Tongue (tissue), 2 donors: ENCODE results near the gene FGD5. TPM values are rescaled to one million over a fixed set of nuclear protein-coding genes. Genes with fewer than 3 reads are reported as not detected.
"Not testable (repeated sequence)": the region's sequence is repeated elsewhere in the genome, so short reads cannot be mapped to it uniquely, and the experiment has no call there.

Source experiments
- DNase-seq: peaks from one replicate; pipeline ENCODE4 v3.0.0-alpha.2; 2015
- total RNA-seq: library from RNA; depleted of rRNA; stranded (reverse); fragments of >200 nt; gene quantifications from one replicate; pipeline ENCODE4 v1.2.3, GENCODE V29; 2014

FGD5 gene
- total RNA-seq, 1 donor from 2014 or later = 26.1 TPM

GRCh38 chr3:14808025-14808424 is 10.7 kb upstream of the FGD5 start:
- no peak for DNase-seq

DNA sequence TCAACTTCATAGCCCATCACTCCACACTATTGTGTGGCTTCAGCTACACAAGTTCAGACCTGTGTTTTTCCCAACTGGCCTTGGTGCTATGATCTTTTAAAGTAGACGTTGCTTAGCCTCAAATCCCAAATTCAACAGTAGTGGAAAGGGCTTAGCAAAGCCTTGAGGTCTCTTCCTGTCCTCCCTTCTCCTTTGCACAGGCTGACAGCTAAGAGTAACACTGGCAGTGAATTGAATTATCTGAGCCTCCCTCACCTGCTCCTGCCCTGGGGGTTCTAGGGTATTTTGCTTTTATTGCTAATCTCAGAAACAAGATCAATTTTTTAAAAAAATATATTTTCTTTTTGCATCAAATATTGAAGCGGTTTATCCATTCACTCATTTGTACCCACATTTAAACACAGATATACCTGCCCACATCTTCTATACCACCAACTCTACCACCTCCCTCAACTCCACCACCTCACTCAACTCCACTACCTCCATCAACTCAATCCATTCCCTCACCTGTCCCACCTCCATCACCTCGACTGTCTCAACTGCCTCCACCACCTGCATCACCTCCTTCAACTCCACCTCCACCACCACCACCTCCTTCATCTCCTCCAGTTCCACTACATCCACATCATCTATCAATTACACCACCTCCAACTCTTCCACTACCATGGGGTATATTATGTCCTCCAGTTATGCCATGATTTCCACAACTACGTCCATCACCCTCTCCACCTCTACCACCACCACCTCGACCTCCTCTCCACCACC is 10.1 kb upstream of the FGD5 start:
- DNase-seq = peak; percentile 31

GRCh38 chr3:14809611-14810010 is 9.2 kb upstream of the FGD5 start:
- DNase-seq = not testable (repeated sequence)

DNA sequence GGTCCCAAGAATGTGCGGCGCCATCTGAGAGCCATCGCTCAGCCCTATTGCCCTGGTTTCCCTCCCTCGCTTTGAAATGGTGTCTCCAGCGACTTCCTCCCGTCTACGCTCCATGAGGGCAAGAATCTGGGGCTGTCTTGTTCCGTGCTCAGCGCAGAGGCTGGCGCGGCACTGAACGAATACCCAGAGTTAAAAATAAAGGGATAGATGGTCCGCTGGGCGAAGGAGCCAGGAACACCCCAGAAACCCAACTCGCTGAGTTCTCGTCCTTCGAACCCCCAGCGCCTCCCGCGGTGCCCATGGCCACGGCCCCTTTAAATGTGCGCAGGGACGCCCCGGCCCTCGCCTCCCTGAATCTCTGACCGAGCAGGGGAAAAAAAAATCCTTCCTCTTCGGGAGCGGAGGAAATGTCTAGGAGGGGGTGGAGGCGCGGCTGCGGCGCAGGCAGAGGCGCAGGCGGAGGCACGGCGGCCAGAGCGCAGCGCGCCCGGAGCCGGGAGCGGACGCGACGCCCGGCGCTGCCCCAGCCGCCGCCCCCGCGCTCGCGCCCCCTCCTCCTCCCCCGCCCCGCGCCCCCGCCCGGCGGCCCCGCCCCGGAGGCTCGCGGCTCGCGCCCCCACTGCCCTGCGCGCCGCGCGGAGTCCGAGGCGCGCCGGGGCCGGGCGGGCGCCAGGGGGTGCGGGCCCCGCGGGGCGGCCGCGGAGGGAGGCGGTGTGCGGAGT is 8.5 kb upstream of the FGD5 start:
- DNase-seq = peak; percentile 63

DNA sequence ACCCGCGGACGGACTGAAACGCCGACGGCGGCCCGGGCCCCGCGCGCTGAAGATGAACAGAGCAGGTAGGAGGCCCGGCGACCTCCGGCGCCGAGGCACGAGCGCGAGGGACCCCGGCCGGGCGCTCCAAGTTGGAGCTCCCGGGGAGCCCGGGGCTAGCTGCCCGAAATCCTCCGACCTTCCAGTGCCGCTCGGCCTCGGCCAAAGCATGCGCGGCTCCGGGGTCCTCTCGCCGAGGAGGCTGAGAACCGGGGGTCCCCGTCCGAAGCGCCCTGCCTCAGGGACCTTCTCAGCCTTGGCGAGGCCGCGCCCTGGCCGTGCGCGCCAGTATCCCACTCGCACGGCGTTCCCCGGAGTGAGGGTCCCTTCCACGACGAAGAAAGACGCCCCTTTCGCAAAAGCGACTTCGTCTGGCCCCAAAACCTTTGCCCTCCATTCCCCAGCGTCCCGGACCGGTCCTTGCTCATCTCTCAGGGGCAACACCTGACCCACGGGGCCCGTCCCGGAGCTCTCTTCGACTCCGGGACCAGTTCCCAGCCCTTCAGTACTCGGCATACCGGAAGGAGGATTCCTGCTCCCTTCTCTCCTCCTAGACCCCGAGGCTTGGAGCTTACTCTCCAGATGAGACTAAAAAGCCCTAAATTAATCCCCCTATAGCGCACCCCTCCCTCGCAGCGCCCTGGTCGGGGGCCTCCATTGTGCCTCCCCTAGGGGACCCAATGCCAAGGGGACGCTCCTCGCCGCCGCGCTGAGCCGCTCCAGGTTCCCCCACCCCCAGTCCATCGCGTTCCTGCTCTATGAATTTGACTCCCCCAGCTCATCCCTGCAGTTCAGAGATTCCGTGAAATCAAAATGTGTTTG is 7.7 kb upstream of the FGD5 start:
- peak; percentile 27 for DNase-seq

DNA sequence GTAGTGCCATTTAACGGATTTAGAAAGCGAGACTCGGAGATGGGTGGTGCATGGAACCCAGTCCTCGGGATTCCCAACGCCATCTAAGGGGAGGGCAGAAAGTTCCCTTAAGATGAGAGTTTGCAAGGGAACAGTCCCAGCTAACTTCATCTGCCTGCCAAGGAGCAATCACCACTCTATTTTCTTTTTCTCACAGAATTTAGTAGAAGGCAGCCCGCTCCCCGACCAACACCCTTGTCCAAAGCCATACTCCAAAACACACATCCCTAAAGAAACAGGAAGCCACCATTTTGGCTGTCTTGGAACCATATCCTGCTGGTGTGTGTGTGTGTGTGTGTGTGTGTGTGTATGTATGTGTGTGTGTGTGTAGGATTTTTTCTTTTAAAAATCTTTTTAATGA is 7.1 kb upstream of the FGD5 start:
- DNase-seq = peak; percentile 41

DNA sequence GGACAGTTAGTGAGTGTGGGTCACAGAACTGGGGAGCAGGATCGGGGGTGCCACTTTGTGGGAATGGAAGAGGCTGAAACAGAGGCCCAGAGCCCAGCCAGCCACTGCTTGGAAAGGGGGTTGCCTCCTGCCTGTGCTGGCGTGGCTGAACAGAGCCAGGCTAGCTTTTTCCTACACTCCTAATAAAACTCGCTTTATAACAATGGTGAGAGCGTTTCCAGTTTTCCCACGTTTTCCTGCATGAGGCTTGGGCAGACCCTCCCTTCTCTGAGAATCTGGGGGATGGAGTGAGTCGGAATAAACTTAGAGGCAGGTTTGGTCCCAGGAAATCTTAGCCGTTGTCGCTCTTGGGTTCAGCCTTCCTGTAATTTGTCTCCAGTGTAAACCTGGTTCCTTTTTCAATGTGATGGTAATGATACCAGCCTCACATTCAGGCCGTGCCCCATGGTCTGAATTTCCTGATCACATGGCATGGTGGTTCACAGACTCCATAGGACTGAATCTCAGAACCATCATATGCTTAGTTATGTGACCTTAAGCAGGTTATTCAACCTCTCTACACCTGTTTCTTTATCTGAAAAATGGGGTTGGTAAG is 6.5 kb upstream of the FGD5 start:
- DNase-seq = no peak

GRCh38 chr3:14814411-14814871 is 4.3 kb upstream of the FGD5 start:
- DNase-seq = peak; percentile 56

DNA sequence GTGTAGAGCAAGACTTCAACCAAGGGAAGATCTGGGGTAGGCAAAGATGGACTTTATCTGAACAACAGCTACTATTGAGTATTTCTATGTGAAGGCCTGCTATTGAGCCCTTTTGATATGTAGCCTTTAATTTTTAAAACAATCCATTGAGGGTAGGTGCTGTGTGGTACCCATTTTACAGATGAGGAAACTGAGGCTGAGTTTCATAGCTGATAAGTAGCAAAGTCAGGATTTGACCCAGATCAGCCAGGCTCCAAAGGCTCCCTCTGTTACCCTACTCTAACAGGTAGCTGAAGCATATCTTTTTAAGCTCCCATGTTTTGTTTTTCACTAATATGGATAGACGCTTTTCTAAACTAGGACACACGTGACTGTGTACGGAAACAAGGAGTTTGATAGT is 2.4 kb upstream of the FGD5 start:
- DNase-seq = no peak

DNA sequence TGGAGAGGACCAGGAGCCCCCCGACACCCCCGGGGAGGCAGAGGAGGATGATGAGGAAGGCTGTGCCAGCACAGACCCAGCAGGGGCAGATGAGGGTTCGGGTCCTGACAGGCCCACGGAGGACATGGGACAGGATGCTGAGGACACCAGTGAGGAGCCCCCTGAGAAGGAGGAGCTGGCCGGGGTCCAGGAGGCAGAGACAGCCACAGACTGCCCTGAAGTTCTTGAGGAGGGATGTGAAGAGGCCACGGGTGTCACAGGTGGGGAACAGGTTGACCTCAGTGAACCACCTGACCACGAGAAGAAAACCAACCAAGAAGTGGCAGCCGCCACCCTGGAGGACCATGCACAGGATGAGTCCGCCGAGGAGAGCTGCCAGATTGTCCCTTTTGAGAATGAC is 909 bp downstream of the FGD5 start:
- DNase-seq = no peak

DNA sequence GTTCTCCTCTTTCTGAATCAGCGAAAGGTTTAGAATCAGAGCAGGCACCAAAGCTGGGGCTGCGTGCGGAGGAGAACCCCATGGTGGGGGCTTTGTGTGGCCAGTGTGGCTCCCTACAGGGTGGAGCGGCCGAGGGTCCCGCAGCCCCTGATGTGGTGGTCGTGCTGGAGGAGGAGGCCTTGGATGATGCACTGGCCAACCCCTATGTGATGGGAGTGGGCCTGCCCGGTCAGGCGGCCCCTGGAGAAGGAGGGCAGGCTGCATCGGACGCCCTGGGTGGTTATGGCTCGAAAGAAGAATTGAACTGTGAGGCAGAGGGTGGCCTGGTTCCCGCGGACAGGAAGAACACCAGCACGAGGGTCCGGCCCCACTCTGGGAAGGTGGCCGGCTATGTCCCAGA is 1.4 kb downstream of the FGD5 start:
- no peak for DNase-seq

DNA sequence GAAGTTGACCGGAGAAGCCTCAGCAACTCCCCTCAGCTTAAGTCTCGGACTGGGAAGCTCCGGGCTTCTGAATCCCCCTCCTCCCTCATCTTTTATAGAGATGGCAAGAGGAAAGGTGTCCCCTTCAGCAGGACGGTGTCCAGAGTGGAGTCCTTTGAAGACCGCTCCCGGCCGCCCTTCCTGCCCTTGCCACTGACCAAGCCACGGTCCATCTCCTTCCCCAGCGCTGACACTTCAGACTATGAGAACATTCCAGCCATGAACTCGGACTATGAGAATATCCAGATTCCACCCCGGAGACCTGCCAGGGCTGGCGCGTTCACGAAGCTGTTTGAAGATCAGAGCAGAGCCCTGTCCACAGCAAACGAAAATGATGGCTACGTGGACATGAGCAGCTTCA is 2.4 kb downstream of the FGD5 start:
- DNase-seq = no peak

DNA sequence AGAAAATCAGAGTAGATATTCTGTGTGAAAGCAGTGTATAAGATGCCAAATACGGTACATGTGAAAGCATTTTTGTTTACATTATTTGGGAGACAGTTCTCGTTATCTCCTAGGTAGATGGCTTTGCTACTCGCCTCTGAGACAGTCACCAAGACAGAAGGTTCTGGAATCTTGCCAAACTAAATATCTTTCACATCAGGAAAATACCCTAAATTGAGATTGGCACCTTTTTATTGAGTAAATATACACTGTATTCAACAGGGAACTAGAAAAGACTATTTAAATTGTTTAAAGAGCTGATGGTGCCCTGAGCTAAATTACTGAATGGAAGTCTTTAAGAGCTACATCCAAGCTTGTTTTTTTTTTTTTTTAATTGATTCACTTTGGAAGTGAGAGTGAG is 3.4 kb downstream of the FGD5 start:
- no peak for DNase-seq

DNA sequence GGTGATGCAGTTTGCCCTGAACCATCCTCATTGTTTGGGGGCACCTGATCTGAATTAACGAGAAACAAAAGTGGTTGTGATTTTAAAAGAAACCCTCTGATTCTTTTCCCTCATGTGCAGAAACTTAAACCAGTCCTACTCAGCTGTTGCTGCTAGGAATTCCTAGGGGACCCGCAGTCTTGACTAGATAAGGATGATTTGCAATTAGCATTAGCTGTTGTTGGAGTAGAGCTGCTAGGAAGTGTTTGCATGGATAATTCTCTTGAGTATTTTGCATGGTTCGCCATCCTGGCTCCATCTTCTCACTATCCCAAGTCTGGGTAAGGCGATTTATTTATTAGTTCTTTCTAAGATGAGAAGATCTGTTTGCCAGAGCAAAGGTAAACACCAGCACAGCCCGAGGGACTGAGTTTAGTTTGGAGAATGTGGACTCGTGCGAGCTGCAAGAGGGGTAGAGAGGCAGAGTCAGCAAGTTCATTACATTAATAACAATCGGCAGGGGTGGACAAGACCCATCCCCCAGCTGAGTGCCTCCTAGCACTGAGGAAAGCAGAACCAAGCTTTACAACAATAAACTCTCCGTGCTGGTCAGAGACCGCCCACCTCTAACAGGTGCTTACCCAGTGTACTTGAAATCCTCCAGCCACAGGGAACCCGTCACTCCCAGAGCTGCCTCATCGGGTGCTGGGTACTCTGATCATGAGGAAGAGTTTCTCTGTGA is 4.1 kb downstream of the FGD5 start:
- DNase-seq = no peak

GRCh38 chr3:14823393-14823792 is 4.6 kb downstream of the FGD5 start:
- DNase-seq = no peak

GRCh38 chr3:14823910-14824629 is 5.3 kb downstream of the FGD5 start:
- DNase-seq = no peak

DNA sequence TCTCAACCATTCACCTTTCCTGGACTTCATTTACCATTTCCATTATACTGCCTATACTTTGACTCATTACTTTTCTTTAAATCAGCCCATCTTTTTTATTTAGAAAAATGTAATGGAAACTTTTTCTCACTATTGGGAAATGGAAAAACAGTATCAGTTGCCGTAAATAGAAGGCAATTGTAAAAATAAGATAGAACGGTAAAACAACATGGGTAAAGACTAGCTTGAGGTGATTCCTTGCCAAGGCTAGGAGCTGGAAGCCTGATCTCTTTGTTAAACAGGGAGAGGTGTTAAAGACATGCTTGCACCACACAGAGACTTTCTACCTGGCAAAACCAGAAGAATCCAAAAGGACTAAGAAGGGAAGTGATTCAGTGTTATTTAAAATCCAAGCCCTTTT is 5.9 kb downstream of the FGD5 start:
- no peak for DNase-seq

GRCh38 chr3:14826069-14826468 is 7.3 kb downstream of the FGD5 start:
- DNase-seq = no peak

GRCh38 chr3:14827776-14828175 is 9.0 kb downstream of the FGD5 start:
- no peak for DNase-seq

GRCh38 chr3:14829811-14830210 is 11.0 kb downstream of the FGD5 start:
- DNase-seq = no peak

- DNase-seq = no peak
Measured at GRCh38 chr3:14831916-14832450, 13.2 kb downstream of the FGD5 start.
